ENCODE measurements around the gene BAMBI.

GRCh38 chr10:28680358-28680752 is 3.0 kb downstream of the BAMBI start:
- TF ChIP-seq CTCF (IDR thresholded peaks at IDR 0.05): no peak
- TF ChIP-seq POLR2A (IDR thresholded peaks at IDR 0.05): no peak
